NT2/D1 (cell line): ENCODE results near the gene GAGE12H.

Source experiments
- DNase-seq: peaks from one replicate; pipeline ENCODE4 v3.0.0-alpha.2; 2011; ENCODE audit warnings: low read depth, low spot score
- H3K27me3 ChIP-seq: 2 replicates; pipeline ENCODE4 v1.6.0; 2011; ENCODE audit warnings: mild to moderate bottlenecking; ENCODE audit not compliant: insufficient read length, insufficient read depth
- H3K36me3 ChIP-seq: 2 replicates; pipeline ENCODE4 v1.6.1; 2011; ENCODE audit warnings: mild to moderate bottlenecking, low read length, mixed read lengths; ENCODE audit not compliant: insufficient read depth, insufficient read length
- H3K4me1 ChIP-seq: 2 replicates; pipeline ENCODE4 v1.5.1; 2011; ENCODE audit not compliant: insufficient read depth, insufficient read length
- H3K4me3 ChIP-seq: 2 replicates; pipeline ENCODE4 v1.5.1; 2011; ENCODE audit warnings: low read depth; ENCODE audit not compliant: insufficient read length
- H3K9ac ChIP-seq: 2 replicates; pipeline ENCODE4 v1.6.0; 2011; ENCODE audit warnings: low read depth; ENCODE audit not compliant: insufficient read length
- H3K9me3 ChIP-seq: 2 replicates; pipeline ENCODE4 v1.5.1; 2011; ENCODE audit warnings: mild to moderate bottlenecking, low read length; ENCODE audit not compliant: insufficient read depth
- SUZ12 ChIP-seq: IDR thresholded peaks from 2 replicates; pipeline ENCODE4 v1.6.1; 2011; ENCODE audit not compliant: insufficient read length, insufficient read depth; ENCODE audit errors: extremely low read depth
- YY1 ChIP-seq: IDR thresholded peaks from 2 replicates; pipeline ENCODE4 v1.6.1; 2011; ENCODE audit not compliant: insufficient read length, insufficient read depth
- ZNF274 ChIP-seq: IDR thresholded peaks from 2 replicates; pipeline ENCODE4 v1.6.1; 2011; ENCODE audit warnings: mild to moderate bottlenecking, low read depth, low read length

GAGE12H gene

GRCh38 chrX:49610718-49611310 lies 31.1 kb downstream of the GAGE12H start:
- peaks cover 8% of the 10 kb centered on the region; the same call in 1 of the 2 replicates for H3K9me3 ChIP-seq
- H3K4me1 ChIP-seq, result no peaks in the 10 kb centered on the region
- H3K9ac ChIP-seq, result no peak overlapping the region
- no peaks in the 10 kb centered on the region for H3K27me3 ChIP-seq
- no peak for DNase-seq
- no peak for TF ChIP-seq SUZ12
- TF ChIP-seq ZNF274, result no peak
- TF ChIP-seq YY1, result no peak
- no peak overlapping the region for H3K4me3 ChIP-seq
- no peaks in the 10 kb centered on the region for H3K36me3 ChIP-seq

DNA sequence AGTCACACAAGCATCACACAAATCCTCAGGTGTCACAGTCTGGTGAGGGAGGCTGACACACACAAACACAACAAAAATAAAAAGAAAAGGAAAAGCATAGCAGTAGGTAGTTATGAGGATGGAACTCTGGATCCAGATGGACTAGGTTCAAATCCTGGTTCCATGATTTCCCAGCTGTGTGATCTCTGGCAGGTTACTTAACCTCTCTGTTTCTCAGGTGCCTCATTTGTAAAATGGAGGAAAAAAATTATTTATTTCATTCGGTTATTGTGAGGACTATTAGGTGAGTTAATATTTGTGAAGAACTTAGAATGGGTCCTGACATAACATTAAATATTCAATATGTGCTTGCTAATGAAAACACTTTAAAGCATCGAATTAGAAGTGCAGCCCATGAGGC lies 38.8 kb downstream of the GAGE12H start:
- DNase-seq, result no peak
- no peaks in the 10 kb centered on the region for H3K4me1 ChIP-seq
- no peak overlapping the region for H3K4me3 ChIP-seq
- H3K27me3 ChIP-seq, result no peaks in the 10 kb centered on the region
- TF ChIP-seq YY1 (no peak), ZNF274 (no peak), SUZ12 (no peak)
- no peaks in the 10 kb centered on the region for H3K9me3 ChIP-seq
- H3K36me3 ChIP-seq, result no peaks in the 10 kb centered on the region
- no peak overlapping the region for H3K9ac ChIP-seq

DNA sequence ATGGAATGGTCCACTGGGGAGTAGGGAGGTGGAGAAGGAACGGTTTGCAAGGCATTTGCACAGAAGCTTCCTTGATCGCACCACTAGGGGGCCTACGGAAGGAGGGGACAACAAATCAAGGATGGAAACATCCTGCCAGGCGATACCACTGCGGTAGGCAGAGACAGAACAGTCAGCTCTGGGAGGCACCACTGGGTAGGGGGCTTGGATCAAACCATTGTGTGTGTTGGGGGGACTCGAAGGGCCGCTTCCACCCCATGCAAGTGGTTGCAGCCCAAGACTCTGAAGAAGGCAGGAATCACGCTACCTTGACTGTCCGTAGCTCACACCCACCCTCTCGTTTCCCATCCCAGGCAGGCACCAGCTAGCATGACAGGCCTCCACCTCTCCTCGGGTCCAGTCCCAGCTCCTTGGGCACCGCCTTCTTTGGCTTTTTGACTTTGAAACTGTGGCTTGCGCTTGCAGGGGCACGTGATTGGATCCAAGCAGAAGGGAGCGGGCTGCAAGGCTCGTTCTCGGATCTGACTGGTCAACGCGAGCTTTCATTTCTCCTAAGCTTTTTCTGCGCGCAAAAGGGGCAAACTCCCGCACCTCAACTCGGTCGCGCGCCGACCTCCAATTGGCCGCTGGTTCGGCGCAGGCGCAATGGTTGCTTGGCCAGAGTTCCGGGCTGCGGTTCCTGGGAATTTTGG lies 47.5 kb downstream of the GAGE12H start:
- Histone ChIP-seq H3K9ac (no peak overlapping the region), H3K4me1 (no peaks in the 10 kb centered on the region), H3K4me3 (no peak overlapping the region), H3K36me3 (no peaks in the 10 kb centered on the region), H3K9me3 (peaks cover 19% of the 10 kb centered on the region; the same call in 1 of the 2 replicates), H3K27me3 (no peaks in the 10 kb centered on the region)
- TF ChIP-seq YY1, result no peak
- no peak for TF ChIP-seq SUZ12
- TF ChIP-seq ZNF274, result no peak
- peak; percentile 33 for DNase-seq
